ENCODE measurements around the gene LRRC9.
"Not testable (repeated sequence)": the region's sequence is repeated elsewhere in the genome, so short reads cannot be mapped to it uniquely, and the experiment has no call there.

The LRRC9 gene

DNA sequence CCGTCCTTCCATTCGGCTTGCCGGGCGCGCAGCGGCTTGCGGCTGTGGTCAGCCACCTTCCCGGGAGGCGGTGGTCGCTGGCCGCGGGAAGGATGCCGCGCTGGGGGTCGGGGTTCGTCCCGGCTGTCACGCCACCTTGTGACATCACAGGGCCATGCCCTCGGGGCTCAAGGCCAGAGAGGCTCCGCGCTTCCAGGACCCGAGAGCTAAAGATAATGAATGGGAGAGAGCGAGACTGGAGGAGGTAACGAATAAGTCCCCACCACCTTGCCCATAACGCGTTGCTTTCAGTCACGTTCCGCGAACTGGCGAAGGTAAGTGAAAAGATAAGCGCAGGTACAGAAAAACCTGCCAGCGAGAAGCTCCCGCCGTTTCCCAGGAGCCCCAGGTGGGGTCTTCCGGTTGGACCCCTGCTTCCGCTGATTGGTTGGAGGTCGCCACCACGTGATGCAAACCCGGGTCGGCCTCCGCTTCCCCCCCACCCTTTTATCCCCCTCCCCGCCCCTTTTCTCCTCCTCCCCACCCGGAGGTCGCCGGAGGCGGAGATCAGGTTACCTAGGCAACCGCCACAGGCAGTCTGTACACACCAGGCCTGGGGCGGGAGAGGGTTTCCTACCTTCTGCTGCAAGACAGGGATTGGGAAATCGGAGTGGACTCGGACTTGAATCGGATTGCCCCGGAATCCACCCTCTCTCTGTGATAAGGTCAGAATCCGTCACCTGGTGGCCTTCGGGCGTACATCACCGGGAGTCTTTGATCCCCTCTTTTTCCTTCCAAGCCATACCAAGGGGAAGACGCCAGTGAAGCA, at the start of gene LRRC9:
Gene LRRC9 (plus strand): TSS at position 575 of the 808 bp plus-strand sequence.
- DNase-seq = no peak

DNA sequence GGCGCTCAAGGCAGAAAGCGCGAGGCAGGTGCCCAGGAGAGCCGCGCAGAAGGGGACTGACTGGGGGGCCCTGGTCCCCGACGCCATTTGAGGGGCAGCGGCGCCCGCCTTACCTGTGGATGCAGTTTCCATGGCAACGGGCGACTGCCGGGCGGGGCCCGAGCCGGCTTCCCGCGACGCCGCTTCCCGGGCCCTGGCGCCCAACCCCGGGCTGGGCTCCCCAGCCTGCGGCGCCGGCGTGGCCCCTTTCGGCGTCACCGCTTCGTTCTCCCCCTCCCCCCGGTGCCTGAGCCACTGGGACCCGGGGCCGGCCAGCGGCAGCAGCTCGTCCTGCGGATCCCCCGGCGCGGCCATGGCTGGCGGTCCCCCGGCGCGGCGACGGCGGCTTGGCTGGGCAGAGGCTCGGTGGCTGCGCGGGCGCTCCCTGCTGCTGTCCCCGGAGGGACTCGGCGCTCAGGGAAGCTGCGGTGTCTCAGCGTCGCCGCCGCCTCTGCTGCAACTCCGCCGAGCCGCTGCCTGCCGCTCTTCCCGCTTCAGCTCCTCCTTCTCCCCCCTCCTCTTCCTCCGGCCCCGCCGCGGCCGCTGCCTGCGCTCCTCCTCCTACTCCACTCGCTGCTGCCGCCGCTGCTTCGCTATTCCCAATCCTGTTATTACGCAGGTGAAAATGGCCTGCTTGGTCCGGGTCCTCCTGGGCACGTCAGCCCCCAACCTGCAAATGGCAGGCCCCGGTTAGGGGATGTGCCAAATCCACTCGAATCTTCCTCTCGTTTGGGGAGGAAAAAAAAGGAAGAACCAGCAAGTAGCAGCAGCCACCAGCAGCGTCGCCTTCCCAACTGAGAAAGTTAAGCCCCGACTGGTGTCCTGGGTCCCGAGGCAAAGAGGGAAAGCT, 49.4 kb upstream of the LRRC9 start, which contains the start of gene RTN1:
Gene RTN1 (minus strand): TSS at position 500 of the 889 bp plus-strand sequence. CDS start 146 bp downstream, at position 354.
- no peak for DNase-seq

DNA sequence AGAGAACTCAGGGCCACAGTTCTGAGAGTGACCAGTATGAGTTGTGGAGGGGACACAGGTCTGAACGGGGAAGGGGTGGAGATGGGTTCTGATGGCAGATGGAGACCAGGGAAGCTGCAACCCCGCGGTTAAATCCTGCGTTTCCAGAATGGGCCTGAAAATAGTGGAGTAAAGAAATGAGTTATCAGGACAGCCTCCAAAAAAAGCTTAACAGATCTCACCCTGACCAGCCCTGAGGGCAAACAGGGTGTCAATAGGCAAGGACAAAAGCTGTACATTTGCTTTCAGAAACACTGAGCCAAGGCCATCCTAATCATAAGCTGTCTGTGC, 48.8 kb upstream of the LRRC9 start:
- DNase-seq = no peak

DNA sequence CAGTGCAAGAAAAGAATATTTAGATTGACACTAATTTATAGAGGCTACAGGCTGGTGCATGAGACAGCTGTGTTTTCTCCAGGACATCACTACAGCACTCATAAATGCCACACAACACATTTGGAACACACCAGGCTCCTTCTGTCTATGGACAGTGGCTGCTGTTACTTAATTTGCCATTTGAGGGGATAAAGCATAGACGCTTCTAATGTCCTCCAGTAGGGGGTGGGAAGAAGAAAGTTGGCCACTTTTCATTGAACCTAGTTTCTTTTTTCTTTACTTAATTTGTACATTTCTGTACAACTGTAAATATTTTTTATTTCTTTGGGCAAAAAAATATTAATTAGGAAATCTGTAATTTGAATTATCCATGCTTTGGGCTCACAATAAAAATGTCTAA, 37.0 kb upstream of the LRRC9 start:
- DNase-seq = no peak

DNA sequence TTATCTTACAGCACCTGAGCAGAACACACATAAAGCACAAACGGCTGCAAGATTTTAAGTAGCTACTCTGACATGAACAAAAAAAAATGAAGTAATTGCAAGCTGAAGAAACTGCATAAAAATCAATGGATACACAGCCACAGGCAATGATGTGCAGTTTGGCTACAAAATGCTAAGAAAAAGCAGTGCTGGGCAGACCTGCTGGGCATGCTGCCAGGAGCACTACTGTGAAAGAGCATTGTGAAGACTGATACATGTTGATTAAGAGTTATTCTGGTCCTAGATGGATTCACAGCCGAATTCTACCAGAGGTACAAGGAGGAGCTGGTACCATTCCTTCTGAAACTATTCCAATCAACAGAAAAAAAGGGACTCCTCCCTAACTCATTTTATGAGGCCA, 29.3 kb upstream of the LRRC9 start:
- DNase-seq = no peak

DNA sequence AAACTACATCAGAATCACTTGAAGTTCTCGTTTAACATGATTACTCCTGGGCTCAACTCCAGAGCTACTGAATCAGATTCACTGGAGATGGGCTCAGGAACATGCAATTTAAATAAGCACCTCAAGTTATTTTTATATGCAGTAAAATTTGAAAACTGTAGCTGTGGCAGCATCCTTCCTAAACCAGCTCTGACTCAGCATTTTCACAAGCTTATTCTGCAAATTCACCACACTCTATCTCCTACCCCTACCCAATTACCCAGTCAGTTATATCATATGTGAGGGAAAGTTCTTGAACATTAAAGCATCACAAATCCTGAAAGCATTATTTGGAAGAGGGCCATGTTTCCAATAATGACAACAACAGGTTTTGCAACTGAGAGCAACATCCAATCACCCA, 24.2 kb upstream of the LRRC9 start:
- no peak for DNase-seq

DNA sequence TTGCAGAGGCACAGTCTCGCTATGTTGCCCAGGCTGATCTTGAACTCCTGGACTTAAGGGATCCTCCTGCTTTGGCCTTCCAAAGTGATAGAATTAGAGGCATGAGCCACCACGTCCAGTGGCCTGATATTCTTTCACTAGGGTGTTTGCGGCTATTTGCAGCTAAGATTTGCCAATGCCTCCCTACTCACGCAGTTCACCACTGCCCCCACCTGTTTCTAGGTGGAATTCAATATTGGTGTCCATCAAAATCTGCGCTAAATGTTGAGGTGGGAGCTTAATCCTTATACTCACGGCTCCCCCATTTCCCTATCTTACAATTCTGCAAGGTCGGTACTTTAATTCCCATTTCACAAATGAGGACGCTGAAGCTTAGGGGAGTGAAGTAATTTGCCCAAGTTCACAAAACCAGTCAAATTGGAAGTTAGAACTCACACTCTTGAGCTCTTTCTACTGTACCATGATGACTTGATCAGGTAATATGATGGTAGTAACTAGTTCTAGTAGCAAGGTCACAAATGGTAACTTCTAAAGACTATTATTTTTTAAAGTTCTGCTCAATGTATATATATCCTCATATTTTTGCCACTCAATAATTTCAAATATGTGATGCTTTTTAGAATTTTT, 22.1 kb upstream of the LRRC9 start:
- no peak for DNase-seq

DNA sequence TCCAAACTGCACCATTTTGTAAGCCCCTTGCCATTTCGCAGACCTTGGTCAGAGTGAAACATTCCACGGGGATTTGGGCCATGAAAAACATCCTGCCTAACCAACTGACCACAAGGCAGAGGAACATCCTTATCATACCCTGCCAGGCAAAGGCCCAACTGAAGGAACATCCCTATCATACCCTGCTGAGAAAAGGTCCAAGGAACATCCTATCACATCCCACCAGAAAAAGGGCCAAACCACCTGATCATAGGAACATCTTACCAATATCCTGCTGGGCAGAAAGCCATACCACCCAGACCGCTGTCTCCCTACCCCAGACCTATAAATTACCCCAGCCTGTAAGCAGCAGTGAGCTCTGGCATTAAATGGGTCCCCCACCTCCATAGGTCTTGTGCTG, 19.4 kb upstream of the LRRC9 start:
- no peak for DNase-seq

DNA sequence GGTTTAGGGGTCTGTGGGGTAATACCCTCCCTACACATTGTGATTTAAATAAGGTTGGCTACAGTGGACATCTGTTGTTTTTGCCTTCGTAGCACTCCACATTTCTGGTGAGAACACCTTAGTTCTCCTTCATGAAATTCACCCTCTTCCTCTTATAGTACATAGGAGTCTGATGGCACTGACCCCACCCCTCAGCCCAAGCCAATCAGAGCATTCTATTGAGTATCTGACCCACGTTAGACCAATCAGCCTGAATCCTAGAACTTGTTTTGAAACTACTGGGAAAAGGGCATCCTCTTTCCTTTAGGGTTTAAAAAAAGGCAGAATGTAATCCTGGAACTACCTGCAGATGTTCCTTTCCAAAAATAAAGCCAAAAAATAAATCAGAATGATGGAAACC, 15.8 kb upstream of the LRRC9 start:
- no peak for DNase-seq

DNA sequence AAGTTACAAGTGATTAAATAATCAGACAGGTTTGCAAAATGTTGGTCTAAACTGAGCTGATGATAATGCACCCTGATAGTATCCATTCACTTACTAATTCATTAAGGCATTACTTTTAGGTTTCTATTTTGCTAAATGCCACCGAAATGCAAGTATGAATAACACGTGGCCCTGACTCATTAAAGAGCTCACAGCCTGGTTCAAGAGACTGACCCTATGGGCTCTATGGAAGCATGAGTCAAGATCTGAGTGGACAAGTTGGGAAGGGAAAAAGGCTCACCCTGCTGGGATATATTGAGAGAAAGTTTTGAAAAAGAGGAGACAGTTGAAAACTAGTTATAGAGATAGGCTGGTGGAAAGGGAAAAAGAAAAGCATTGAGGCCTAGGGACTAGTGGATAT, 14.8 kb upstream of the LRRC9 start:
- DNase-seq = no peak

DNA sequence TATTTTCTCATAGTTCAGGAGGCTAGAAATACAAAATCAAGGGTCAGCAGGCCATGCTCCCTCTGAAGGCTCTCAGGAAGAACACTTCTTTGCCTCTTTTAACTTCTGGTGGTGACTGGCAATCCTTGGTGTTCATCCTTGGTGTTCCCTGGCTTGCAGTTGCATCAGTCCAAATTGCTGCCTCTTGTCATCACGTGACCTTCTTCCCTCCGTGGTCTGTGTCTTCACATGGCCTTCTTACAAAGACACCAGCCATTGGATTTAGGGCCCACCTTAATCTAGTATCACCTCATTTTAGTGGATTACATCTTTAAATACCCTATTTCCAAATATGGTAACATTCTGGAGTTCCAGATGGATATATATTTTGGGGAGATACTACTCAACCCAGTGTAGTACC, 7.5 kb upstream of the LRRC9 start:
- DNase-seq = no peak

DNA sequence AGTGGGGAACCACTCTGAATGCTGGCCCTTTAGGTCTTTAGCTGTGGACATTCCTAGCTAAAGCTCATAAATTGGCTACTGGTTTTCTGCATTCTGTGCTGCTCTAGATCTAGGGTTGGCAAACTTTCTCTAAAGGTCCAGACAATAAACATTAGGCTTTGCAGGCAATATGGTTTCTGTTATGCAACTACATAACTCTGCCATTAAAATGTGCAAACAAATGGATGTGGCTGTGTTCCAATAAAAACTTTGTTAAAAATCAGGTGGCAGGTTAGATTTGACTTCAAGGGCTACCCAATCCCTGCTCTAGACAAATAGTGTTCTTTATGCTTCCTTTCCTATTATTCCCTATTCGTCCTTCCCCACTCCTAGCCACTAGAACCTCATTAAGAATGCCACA, 6.8 kb upstream of the LRRC9 start:
- no peak for DNase-seq

DNA sequence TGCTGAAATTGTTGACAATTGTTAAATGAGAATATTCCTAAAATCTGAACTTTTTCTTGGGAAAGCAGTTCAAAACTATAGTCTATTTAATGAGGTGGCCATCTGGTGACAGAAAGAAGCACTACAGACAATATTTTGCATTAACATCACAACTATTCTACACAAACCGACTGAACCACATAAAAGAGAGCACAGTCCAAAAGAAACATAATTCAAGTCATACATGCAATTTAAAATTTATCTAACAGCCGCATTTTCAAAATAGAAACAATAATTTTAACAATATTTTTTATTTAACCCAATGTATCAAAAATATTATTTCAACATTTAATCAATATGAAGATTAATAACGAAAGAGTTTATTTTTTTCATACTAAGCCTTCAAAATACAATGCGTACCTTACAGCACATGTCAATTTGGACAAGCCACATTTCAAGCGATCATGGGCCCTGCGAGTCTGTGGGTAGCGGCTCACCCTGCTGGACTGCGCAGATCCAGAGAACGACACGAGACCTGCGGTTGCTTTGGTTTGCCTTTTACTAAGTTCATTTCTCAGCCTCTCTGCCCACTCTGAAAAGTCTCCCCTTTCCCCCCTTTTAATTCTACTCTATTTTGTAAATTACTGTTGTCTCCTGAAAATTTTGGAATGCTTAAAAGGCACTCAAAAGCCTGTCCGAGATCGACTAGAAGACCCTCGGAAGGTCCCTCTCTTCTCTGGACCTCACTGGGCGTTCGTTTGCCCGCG, 947 bp upstream of the LRRC9 start:
- DNase-seq = no peak

DNA sequence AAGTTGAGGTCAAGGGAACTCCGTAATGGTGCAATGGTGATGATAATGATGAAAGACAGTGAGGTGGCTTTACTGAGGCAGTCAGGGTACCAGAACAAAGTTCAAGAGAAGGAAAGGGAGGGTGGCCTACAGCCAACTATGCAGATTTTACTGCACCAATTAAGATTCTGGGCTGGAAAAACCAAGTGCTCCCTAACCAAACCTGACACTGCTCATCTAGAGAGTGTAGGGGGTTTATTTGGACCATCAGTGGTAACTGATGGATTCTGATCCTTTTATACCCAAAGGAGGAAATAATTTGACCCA, 387 bp downstream of the LRRC9 start:
- no peak for DNase-seq

DNA sequence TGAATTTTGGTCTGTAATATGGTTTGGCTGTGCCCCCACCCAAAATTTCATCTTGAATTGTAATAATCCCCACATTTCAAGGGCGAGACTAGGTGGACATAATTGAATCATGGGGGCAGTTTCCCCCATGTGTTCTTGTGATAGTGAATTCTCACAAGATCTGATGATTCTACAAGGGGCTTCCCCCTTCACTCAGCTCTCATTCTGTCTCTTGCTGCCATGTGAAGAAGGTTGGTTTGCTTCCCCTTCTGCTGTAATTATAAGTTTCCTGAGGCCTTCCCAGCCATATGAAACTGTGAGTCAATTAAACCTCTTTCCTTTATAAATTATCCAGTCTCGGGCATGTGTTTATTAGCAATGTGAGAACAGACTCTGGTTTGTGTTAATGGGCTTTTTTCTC, 5.9 kb downstream of the LRRC9 start:
- no peak for DNase-seq

DNA sequence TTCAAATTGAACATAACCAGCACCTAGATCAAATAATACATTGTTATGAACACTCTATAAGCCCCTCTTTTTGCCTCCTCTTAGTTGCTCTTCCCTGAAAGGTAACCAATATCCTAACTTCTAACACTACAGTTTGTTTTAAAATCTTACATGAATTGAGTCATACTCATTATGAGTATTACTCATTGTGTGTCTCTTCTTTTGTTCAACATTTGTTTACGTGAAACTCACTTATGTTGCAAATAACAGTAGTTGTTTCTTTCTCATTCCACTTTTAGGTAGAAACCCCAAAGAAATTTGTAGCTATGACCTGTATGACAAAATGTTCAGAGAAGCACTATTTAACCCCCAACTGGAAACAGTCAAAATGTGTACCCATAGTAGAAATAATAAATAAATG, 6.6 kb downstream of the LRRC9 start:
- DNase-seq = no peak

DNA sequence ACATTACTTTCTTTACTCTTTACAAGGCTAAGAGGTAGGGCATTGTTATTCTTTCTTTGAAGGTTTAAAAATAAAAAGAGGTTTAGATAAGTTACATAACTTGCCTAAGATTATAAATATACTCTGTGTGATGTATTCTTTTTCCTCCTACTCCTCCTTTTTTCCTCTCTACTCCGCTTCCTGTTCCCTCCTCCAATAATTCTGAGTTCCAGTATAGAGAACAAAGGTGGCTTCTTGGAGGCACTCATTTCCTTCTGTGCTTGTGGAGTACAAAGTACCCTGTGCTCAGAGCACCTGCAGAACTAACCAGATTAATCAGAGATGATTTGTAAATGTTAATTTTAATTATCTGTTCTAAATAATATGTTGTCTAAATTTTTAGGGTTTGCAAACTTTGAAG, 11.3 kb downstream of the LRRC9 start:
- DNase-seq = no peak

DNA sequence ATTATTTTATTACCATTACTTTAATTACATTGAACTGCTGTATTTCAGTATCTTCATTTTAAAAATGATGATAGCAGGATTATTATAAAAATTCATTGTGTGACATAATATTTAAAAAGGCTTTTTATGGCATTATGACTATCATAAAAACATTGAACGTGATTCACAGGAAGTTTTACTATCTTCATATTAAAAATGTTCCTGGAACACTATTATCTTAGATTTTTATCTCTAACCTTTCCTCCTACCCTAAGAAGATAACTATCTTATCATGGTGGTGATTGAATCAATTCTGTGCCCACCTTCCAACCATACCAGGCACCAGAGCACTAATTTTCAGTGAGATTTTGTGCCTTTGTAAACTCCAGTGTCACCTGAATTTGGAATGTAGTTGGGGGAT, 16.2 kb downstream of the LRRC9 start:
- no peak for DNase-seq

DNA sequence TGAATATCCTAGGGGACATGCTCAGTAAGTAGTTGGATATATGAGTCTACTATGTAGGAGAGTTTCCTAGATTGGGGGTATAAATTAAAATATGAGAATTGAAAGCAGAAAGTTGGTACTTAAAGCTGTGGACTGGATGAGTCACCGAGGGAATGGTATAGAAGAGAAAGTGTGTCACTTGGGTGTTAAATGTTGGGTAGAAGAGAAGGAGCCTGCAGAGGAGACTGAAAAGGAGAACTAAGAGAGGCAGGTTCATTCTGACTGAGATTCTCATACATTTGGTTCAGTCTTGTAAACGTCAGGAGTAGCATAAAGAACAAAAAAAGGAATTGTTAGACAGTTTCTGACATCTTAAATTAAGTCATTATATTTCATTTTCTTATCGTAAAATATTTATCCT, 19.9 kb downstream of the LRRC9 start:
- DNase-seq = no peak

DNA sequence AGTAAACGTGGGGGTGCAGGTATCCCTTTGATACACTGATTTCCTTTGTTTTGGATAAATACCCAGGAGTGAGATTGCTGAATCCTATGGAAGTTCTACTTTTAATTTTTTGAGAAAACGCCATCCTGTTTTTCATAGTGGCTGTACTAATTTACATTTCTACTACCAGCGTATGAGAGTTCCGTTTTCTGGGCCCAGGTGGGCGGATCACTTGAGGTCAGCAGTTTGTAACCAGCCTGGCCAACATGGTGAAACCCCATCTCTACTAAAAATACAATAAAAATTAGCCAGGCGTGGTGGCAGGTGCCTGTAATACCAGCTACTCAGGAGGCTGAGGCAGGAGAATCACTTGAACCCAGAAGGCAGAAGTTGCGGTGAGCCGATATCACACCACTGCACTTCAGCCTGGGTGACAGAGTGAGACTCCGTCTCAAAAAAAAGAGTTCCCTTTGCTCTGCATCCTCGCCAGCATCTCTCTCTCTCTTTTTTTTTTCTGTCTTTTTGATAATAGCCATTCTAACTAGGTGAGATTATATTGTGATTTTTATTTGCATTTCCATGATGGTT, 22.4 kb downstream of the LRRC9 start:
- not testable (repeated sequence) for DNase-seq

DNA sequence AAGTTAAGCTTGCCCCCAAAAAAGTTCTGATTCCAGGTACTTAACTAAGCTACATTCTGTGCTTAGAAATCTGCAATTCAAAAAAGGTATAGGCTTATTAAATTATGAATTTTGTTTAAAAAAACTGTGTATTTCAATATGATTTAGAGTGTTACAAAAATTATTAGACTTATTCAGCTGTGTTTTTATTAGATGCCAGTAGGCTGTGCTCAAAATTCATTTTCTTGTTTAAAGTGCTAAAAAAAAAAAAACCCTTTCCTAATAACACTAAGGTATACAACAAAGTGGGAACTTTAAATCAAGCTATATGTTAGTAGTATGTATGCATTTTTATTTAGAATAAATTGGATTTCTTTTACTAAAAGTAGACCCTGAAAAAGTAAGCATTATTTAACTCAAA, 25.0 kb downstream of the LRRC9 start:
- no peak for DNase-seq

DNA sequence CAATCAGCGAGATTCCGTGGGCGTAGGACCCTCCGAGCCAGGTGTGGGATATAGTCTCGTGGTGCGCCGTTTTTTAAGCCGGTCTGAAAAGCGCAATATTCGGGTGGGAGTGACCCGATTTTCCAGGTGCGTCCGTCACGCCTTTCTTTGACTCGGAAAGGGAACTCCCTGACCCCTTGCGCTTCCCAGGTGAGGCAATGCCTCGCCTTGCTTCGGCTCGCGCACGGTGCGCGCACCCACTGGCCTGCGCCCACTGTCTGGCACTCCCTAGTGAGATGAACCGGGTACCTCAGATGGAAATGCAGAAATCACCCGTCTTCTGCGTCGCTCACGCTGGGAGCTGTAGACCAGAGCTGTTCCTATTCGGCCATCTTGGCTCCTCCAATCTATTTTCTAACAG, 32.2 kb downstream of the LRRC9 start:
- not testable (repeated sequence) for DNase-seq

DNA sequence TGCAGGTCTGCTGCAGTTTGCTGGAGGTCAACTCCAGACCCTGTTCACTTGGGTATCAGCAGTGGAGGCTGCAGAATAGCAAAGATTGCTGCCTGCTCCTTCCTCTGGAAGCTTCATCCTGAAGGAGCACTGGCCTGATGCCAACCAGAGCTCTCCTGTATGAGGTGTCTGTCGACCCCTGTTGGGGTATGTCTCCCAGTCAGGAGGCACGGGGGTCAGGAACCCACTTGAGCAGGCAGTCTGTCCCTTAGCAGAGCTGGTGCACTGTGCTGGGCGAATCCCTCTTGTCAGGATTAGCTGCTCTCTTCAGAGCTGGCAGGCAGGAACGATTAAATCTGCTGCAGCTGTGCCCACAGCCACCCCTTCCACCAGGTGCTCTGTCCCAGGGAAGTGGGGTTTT, 37.9 kb downstream of the LRRC9 start:
- not testable (repeated sequence) for DNase-seq

Measured in SIG-M5 (cell line).